Kidney tubule cell (primary cell): ENCODE measurements around the gene DFFA.
"Not testable (repeated sequence)": the region's sequence is repeated elsewhere in the genome, so short reads cannot be mapped to it uniquely, and the experiment has no call there.

Source experiments
- DNase-seq: peaks from one replicate; pipeline ENCODE4 v3.0.0-alpha.2; 2018; ENCODE audit warnings: low spot score

DFFA gene

GRCh38 chr1:10459184-10459583, 13.1 kb downstream of the DFFA start:
- peak; percentile 90 for DNase-seq

GRCh38 chr1:10457875-10458274, 14.5 kb downstream of the DFFA start:
- no peak for DNase-seq

GRCh38 chr1:10457462-10457861, 14.9 kb downstream of the DFFA start:
- not testable (repeated sequence) for DNase-seq

GRCh38 chr1:10456661-10457060, 15.7 kb downstream of the DFFA start:
- DNase-seq: no peak

GRCh38 chr1:10456048-10456447, 16.3 kb downstream of the DFFA start:
- DNase-seq: no peak

GRCh38 chr1:10451287-10451686, 21.0 kb downstream of the DFFA start:
- DNase-seq: no peak

GRCh38 chr1:10450836-10451235, 21.5 kb downstream of the DFFA start:
- no peak for DNase-seq

- DNase-seq: no peak
These were observed 22.0 kb downstream of the DFFA start for GRCh38 chr1:10450156-10450814.

- DNase-seq: no peak
These were observed 22.6 kb downstream of the DFFA start, which contains the start of gene CORT for GRCh38 chr1:10449751-10450150. TSS of gene CORT (plus strand) at chr1:10450031. CDS start at chr1:10450224, 193 bp downstream.

- no peak for DNase-seq
These were observed 25.4 kb downstream of the DFFA start for GRCh38 chr1:10446790-10447422.

GRCh38 chr1:10444795-10445397, 27.4 kb downstream of the DFFA start:
- no peak for DNase-seq

GRCh38 chr1:10444248-10444647, 28.1 kb downstream of the DFFA start:
- DNase-seq: no peak

GRCh38 chr1:10440794-10441193, 31.5 kb downstream of the DFFA start:
- DNase-seq: no peak

GRCh38 chr1:10440305-10440704, 32.0 kb downstream of the DFFA start:
- DNase-seq: no peak

GRCh38 chr1:10438677-10439163, 33.6 kb downstream of the DFFA start:
- no peak for DNase-seq

GRCh38 chr1:10437052-10437451, 35.3 kb downstream of the DFFA start:
- DNase-seq: no peak

- no peak for DNase-seq
These were observed 37.7 kb downstream of the DFFA start for GRCh38 chr1:10434590-10434989.

- no peak for DNase-seq
These were observed 38.5 kb downstream of the DFFA start for GRCh38 chr1:10433790-10434189.

- DNase-seq: peak; percentile 26
These were observed 39.2 kb downstream of the DFFA start for GRCh38 chr1:10432910-10433700.

- DNase-seq: no peak
These were observed 41.1 kb downstream of the DFFA start for GRCh38 chr1:10431070-10431730.

- DNase-seq: peak; percentile 85
These were observed 41.9 kb downstream of the DFFA start, which contains the start of gene CENPS for GRCh38 chr1:10430216-10431069. TSS of gene CENPS (plus strand) at chr1:10430433. CDS start at chr1:10430518, 85 bp downstream.
